Upper lobe of left lung (tissue), 6 donors: ENCODE results near the gene HNRNPAB. TPM values are rescaled to one million over a fixed set of nuclear protein-coding genes. Genes with fewer than 3 reads are reported as not detected.

Source experiments
- ATAC-seq, 2 donors: fragments of 200-7000 bp; cut with Tn5 transposase; one replicate each; pipeline ENCODE4 v1.9.1; 2022; ENCODE audit warnings: mild to moderate bottlenecking in 2 of 2, moderate library complexity in 2 of 2; ENCODE audit not compliant: low FRiP score in 2 of 2
- DNase-seq, 2 donors: peaks; one replicate each; pipeline ENCODE4 v3.0.0-alpha.2; 2019 to 2020
- H3K27ac ChIP-seq, 4 donors: fragments of 200-600 bp; sonication (generic); one replicate each; pipeline ENCODE4 v1.5.1; 2016 to 2019
- H3K27me3 ChIP-seq, 4 donors: fragments of 200-600 bp; sonication (generic); one replicate each; pipeline ENCODE4 v1.5.1; 2017 to 2019
- H3K36me3 ChIP-seq, 4 donors: fragments of 200-600 bp; sonication (generic); one replicate each; pipeline ENCODE4 v1.5.1; 2016 to 2019
- H3K4me1 ChIP-seq, 4 donors: fragments of 200-600 bp; sonication (generic); one replicate each; pipeline ENCODE4 v1.5.1; 2018 to 2019
- H3K4me3 ChIP-seq, 4 donors: fragments of 200-600 bp; sonication (generic); one replicate each; pipeline ENCODE4 v1.5.1; 2017 to 2019; ENCODE audit warnings: mild to moderate bottlenecking in 2 of 4, moderate library complexity in 1 of 4
- H3K9me3 ChIP-seq, 4 donors: fragments of 200-600 bp; sonication (generic); one replicate each; pipeline ENCODE4 v1.5.1; 2018 to 2019
- EP300 ChIP-seq, 4 donors: sonication (generic); formaldehyde crosslinking; IDR thresholded peaks; one replicate each; pipeline ENCODE4 v1.5.1; 2017; ENCODE audit warnings: antibody characterized with exemption in 4 of 4, control low read depth in 2 of 4
- POLR2A ChIP-seq, 4 donors: fragments of 450-650 bp; IDR thresholded peaks; one replicate each; pipeline ENCODE4 v1.5.1; 2016 to 2017; ENCODE audit warnings: antibody characterized with exemption in 4 of 4, mild to moderate bottlenecking in 2 of 4
- POLR2AphosphoS5 ChIP-seq, 2 donors: sonication (generic); formaldehyde crosslinking; IDR thresholded peaks; one replicate each; pipeline ENCODE4 v1.5.1; 2017; ENCODE audit warnings: antibody characterized with exemption in 2 of 2
- WGBS, 2 donors: methylation state at CpG; one replicate each; pipeline ENCODE4 v1.1.5; 2017 to 2018; 5-methylcytosine and 5-hydroxymethylcytosine counted together
- total RNA-seq, 6 donors: library from RNA; depleted of rRNA in 4 of 6; stranded (reverse); fragments of >200 nt in 4 of 6; gene quantifications; one replicate each; pipeline versions ENCODE4 v1.1.0 to v1.2.1, GENCODE V29; 2016 to 2021
- TF ChIP-seq, protein P1 (sequence below), 6 experiments: fragments of 450-650 bp in 4 of 6; fragments of 200-600 bp in 2 of 6; sonication (generic) in 2 of 6; IDR thresholded peaks; one replicate each; pipeline ENCODE4 v1.5.1; 2016 to 2019; ENCODE audit warnings: antibody characterized with exemption in 6 of 6
- donor health status: DM: no; HTN: no; CAD: no; lungs with moderate emphysema.
- donor health status: DM: no; HTN: yes; CAD: no; lungs with severe emphysema.

HNRNPAB gene
- total RNA-seq, 6 donors from 2014 or later, result 61.8 to 133 (median 97.7) TPM

DNA sequence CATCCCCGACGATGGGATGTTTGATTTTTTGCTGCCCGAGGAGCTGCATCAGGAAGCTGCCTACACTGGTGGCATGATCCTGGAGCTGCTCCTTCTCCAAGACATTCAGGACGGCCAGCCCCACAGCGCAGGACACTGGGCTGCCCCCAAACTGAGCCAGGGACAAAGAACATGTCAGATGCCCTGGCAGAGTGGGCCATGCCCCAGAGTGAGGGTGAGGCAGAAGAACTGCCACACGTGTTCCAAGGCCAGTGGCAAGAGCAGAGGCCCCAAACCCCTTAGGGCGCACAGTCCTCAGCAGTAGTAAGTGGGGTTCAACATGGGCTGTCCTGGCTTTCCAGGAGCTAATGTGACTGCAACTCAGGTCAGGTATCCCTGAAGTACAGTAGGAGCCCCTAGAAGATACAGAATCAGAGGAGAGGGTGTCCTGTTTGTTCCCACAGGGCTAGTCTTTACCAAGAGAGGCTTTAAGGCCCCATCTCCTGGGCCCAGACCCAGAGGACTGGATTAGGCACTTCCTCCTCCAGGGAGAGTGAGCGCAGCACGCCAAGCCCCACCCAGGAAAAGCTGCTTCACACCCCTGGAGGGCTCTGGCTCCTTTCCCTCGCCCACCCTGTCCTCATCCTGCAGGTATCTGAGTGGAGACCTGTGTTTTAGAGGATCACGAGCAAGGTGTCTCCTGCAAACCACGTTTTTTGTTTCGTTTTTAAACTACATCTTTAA, 11.1 kb downstream of the HNRNPAB start:
- peaks cover 34 to 87% (median 67%) of the 10 kb centered on the region in 4 donors for H3K36me3 ChIP-seq
- peaks cover 0 to 19% (median 4%) of the 10 kb centered on the region in 4 donors for H3K4me1 ChIP-seq
- ATAC-seq (peak in 1 of 2 donors; percentile 13), DNase-seq (no peak)
- 60 to 76% methylated on average over 6 to 13 of the region's 13 CpGs for WGBS, 2 donors
- H3K27ac ChIP-seq, result peak overlapping the region in 3 of 4 donors; percentile 26 to 53 (median 26)
- H3K27me3 ChIP-seq, result no peaks in the 10 kb centered on the region
- no peak for TF ChIP-seq POLR2AphosphoS5 (IDR thresholded peaks at IDR 0.05)
- no peak for TF ChIP-seq POLR2A (IDR thresholded peaks at IDR 0.05)
- TF ChIP-seq, protein P1, sequence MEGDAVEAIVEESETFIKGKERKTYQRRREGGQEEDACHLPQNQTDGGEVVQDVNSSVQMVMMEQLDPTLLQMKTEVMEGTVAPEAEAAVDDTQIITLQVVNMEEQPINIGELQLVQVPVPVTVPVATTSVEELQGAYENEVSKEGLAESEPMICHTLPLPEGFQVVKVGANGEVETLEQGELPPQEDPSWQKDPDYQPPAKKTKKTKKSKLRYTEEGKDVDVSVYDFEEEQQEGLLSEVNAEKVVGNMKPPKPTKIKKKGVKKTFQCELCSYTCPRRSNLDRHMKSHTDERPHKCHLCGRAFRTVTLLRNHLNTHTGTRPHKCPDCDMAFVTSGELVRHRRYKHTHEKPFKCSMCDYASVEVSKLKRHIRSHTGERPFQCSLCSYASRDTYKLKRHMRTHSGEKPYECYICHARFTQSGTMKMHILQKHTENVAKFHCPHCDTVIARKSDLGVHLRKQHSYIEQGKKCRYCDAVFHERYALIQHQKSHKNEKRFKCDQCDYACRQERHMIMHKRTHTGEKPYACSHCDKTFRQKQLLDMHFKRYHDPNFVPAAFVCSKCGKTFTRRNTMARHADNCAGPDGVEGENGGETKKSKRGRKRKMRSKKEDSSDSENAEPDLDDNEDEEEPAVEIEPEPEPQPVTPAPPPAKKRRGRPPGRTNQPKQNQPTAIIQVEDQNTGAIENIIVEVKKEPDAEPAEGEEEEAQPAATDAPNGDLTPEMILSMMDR (IDR thresholded peaks at IDR 0.05), result no peak
- no peak for TF ChIP-seq EP300 (IDR thresholded peaks at IDR 0.05)
- no peaks in the 10 kb centered on the region for H3K9me3 ChIP-seq
- H3K4me3 ChIP-seq, result no peak overlapping the region

DNA sequence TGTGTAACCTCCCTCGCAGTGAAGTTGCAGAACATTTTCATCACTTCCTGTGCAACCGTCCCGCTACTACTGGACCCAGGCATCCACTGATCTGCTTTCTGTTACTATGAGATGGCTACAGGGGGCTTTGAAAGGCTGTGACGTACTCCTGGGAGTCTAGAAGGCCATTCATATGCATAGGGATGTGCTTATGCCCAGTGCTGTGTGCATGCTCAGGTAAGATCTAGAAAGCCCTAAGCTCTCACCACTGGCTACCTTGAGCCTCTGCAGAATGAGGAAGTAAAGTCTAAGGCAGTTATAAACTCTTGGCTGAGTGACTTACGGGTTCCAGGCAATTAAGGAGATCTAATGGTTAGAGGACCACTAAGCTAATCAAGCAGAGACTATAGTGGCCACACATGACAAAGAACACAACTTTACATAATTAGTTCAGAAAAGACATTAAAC, 11.8 kb downstream of the HNRNPAB start:
- Histone ChIP-seq H3K27me3 (no peaks in the 10 kb centered on the region), H3K4me1 (peaks cover under 1 to 23% (median 4%) of the 10 kb centered on the region in 4 donors)

DNA sequence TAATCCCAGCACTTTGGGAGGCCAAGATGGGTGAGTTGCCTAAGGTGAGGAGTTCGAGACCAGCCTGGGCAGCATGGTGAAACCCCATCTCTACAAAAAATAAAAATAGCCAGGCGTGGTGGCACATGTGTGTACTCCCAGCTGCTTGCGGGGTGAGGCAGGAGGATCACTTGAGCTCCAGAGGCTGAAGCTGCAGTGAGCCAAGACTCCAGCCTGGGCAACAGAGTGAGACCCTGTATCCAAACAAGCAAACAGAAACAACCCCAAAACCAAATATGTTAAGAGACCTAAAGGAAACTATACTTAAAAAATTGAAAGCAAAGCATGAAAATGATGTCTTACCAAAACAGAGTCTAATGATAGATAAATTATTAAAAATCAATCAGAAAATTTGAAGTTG, 12.4 kb downstream of the HNRNPAB start:
- H3K36me3 ChIP-seq, result peaks cover 21 to 87% (median 57%) of the 10 kb centered on the region in 4 donors
- no peak overlapping the region for H3K4me3 ChIP-seq
- no peaks in the 10 kb centered on the region for H3K9me3 ChIP-seq
- peaks cover 3 to 30% (median 6%) of the 10 kb centered on the region in 4 donors for H3K4me1 ChIP-seq
- ATAC-seq (no peak), DNase-seq (no peak)
- 88 to 96% methylated on average over 3 of the region's 3 CpGs for WGBS, 2 donors
- TF ChIP-seq EP300 (IDR thresholded peaks at IDR 0.05), result no peak
- TF ChIP-seq POLR2A (IDR thresholded peaks at IDR 0.05), result no peak
- no peak for TF ChIP-seq POLR2AphosphoS5 (IDR thresholded peaks at IDR 0.05)
- TF ChIP-seq, protein P1 (IDR thresholded peaks at IDR 0.05), result no peak
- H3K27me3 ChIP-seq, result no peaks in the 10 kb centered on the region
- H3K27ac ChIP-seq, result peak overlapping the region in 1 of 4 donors; percentile 26

More for the DNA sequence above, 11.8 kb downstream of the HNRNPAB start:
- Histone ChIP-seq H3K9me3 (no peaks in the 10 kb centered on the region), H3K4me3 (no peak overlapping the region), H3K27ac (peak overlapping the region in 1 of 4 donors; percentile 26), H3K36me3 (peaks cover 28 to 87% (median 60%) of the 10 kb centered on the region in 4 donors)
- ATAC-seq, result peak; percentile 7 to 17
- TF ChIP-seq, protein P1 (IDR thresholded peaks at IDR 0.05), result no peak
- TF ChIP-seq POLR2A (IDR thresholded peaks at IDR 0.05), result no peak
- no peak for TF ChIP-seq EP300 (IDR thresholded peaks at IDR 0.05)
- TF ChIP-seq POLR2AphosphoS5 (IDR thresholded peaks at IDR 0.05), result no peak
- no peak for DNase-seq
- WGBS, 2 donors, result 58 to 84% methylated on average over 5 of the region's 5 CpGs

DNA sequence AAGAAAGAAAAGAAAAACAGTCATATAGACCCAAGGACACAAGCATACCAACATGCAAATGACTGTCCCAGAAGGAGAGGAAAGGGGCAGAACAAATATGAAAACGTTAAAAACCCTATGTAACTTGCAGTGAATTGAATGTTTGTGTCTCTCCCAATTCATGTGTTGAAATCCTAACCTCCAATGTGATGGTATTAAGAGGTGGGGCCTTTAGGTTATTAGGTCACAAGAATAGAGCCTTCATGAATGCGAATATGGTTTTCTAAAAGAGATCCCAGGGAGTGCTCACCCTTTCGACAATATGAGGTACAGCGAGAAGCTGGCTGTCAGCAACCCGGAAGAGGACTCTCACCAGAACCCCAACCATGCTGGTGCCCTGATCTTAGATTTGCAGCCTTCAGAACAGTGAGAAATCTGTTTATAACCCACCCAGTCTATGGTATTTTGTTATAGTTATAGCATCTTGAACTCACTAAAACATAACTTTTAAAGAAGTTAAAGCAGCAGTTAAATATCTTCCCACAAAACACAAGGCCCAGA, 14.0 kb downstream of the HNRNPAB start:
- DNase-seq (no peak), ATAC-seq (no peak)
- peaks cover 0 to 30% (median 8%) of the 10 kb centered on the region in 4 donors for H3K4me1 ChIP-seq
- H3K9me3 ChIP-seq, result no peaks in the 10 kb centered on the region
- no peaks in the 10 kb centered on the region for H3K27me3 ChIP-seq
- WGBS, 2 donors, result 88 to 92% methylated on average over 5 of the region's 5 CpGs
- TF ChIP-seq POLR2A (IDR thresholded peaks at IDR 0.05) (no peak), POLR2AphosphoS5 (IDR thresholded peaks at IDR 0.05) (no peak), EP300 (IDR thresholded peaks at IDR 0.05) (no peak)
- TF ChIP-seq, protein P1 (IDR thresholded peaks at IDR 0.05), result no peak
- no peak overlapping the region for H3K4me3 ChIP-seq
- H3K27ac ChIP-seq, result no peak overlapping the region
- H3K36me3 ChIP-seq, result peaks cover 12 to 84% (median 52%) of the 10 kb centered on the region in 4 donors
